H1 (cell line): ENCODE results near the gene GRIK1. TPM values are rescaled to one million over a fixed set of nuclear protein-coding genes. Genes with fewer than 3 reads are reported as not detected.

Experiments used
- CTCF ChIA-PET: fragments of 300-600 bp; sonication (Branson Sonifier 250); formaldehyde crosslinking; loops from one replicate; lab custom pipeline; 2021; ENCODE audit not compliant: partially characterized antibody; lab: Charles Lee
- POLR2A ChIA-PET: fragments of 300-600 bp; sonication (Branson Sonifier 250); formaldehyde crosslinking; loops from one replicate; lab custom pipeline; 2021; ENCODE audit warnings: inconsistent platforms; ENCODE audit not compliant: partially characterized antibody; lab: Charles Lee
- DNase-seq, 2 experiments: peaks; one replicate each; pipeline versions ENCODE4 v3.0.0 to v3.0.0-alpha.2; 2010 to 2022; ENCODE audit warnings: low spot score in 2 of 2, low read depth in 1 of 2, mixed read lengths in 1 of 2
- FAIRE-seq: peaks from 2 replicates; lab custom pipeline; 2011; peaks lifted over from hg19 to GRCh38; lab: Jason Lieb, UNC
- H2AFZ ChIP-seq: 2 replicates; pipeline ENCODE4 v1.8.1; 2012; ENCODE audit warnings: low read length, inconsistent platforms
- H2AK5ac ChIP-seq: 2 replicates; pipeline ENCODE4 v1.6.1; 2013; ENCODE audit warnings: low read depth, low read length
- H2BK120ac ChIP-seq: replicated peaks from 2 replicates; pipeline ENCODE3; 2013; ENCODE audit warnings: low read depth, low read length, inconsistent platforms
- H2BK12ac ChIP-seq: 2 replicates; pipeline ENCODE4 v1.6.1; 2013; ENCODE audit warnings: low read depth, low read length
- H2BK15ac ChIP-seq: 2 replicates; pipeline ENCODE4 v1.6.1; 2013; ENCODE audit warnings: low read length
- H2BK20ac ChIP-seq: 2 replicates; pipeline ENCODE4 v1.6.1; 2013; ENCODE audit warnings: low read length
- H2BK5ac ChIP-seq: 2 replicates; pipeline ENCODE4 v1.6.1; 2013; ENCODE audit warnings: low read depth, low read length
- H3K14ac ChIP-seq: 2 replicates; pipeline ENCODE4 v1.6.1; 2013; ENCODE audit warnings: inconsistent platforms; ENCODE audit not compliant: insufficient read length
- H3K18ac ChIP-seq: 2 replicates; pipeline ENCODE4 v1.6.1; 2013; ENCODE audit warnings: low read length; ENCODE audit errors: extremely low read depth
- H3K23ac ChIP-seq: 2 replicates; pipeline ENCODE4 v1.6.1; 2013; ENCODE audit warnings: inconsistent platforms; ENCODE audit not compliant: insufficient read length
- H3K23me2 ChIP-seq: 2 replicates; pipeline ENCODE4 v1.6.1; 2013; ENCODE audit warnings: low read depth, low read length
- H3K27ac ChIP-seq: 2 replicates; pipeline ENCODE4 v1.6.1; 2011; ENCODE audit warnings: low read depth, low read length, inconsistent platforms
- H3K27me3 ChIP-seq, 4 experiments: replicated peaks in 1 of 4; 1 replicate in 1 of 4; 2 replicates in 3 of 4; pipeline versions ENCODE4 v1.6.1 to v1.8.1; 2011 to 2013; ENCODE audit warnings: low read length in 3 of 4, mild to moderate bottlenecking in 3 of 4, inconsistent platforms in 2 of 4, mixed read lengths in 2 of 4, moderate library complexity in 1 of 4; ENCODE audit not compliant: control insufficient read depth in 3 of 4, insufficient read depth in 3 of 4; ENCODE audit errors: extremely low read depth in 1 of 4
- H3K36me3 ChIP-seq, 4 experiments: 2 replicates each; pipeline versions ENCODE4 v1.6.1 to v1.8.1; 2011 to 2013; ENCODE audit warnings: mild to moderate bottlenecking in 4 of 4, low read length in 3 of 4, moderate library complexity in 2 of 4, control low read depth in 1 of 4, inconsistent platforms in 1 of 4; ENCODE audit not compliant: insufficient read depth in 4 of 4, control insufficient read depth in 2 of 4
- H3K4ac ChIP-seq: replicated peaks from 2 replicates; pipeline ENCODE3; 2013; ENCODE audit warnings: low read length, low read depth, mixed read lengths, inconsistent platforms; ENCODE audit not compliant: insufficient read length
- H3K4me1 ChIP-seq, 4 experiments: replicated peaks in 1 of 4; 1 replicate in 1 of 4; 2 replicates in 3 of 4; pipeline versions ENCODE4 v1.6.1 to v1.8.1; 2011 to 2013; ENCODE audit warnings: low read length in 3 of 4, inconsistent platforms in 2 of 4, mixed read lengths in 1 of 4; ENCODE audit not compliant: insufficient read depth in 4 of 4, control insufficient read depth in 3 of 4
- H3K4me2 ChIP-seq, 2 experiments: 2 replicates each; pipeline versions ENCODE4 v1.6.1 to v1.8.1; 2011 to 2013; ENCODE audit warnings: low read depth in 2 of 2, low read length in 2 of 2, control low read depth in 1 of 2, inconsistent platforms in 1 of 2, mild to moderate bottlenecking in 1 of 2; ENCODE audit not compliant: insufficient read depth in 1 of 2
- H3K4me3 ChIP-seq, 4 experiments: fragments of 200-600, 300-600 bp in 1 of 4; sonication (generic), shearing (Covaris generic), sonication (Bioruptor Twin) in 1 of 4; 2 replicates each; pipeline versions ENCODE4 v1.5.1 to v1.8.1; 2011 to 2016; ENCODE audit warnings: low read length in 4 of 4, low read depth in 3 of 4, control low read depth in 2 of 4, inconsistent platforms in 2 of 4, mild to moderate bottlenecking in 2 of 4, mixed read lengths in 1 of 4, moderate library complexity in 1 of 4; ENCODE audit not compliant: insufficient read depth in 2 of 4; ENCODE audit errors: extremely low read depth in 1 of 4
- H3K56ac ChIP-seq: replicated peaks from 2 replicates; pipeline ENCODE3; 2013; ENCODE audit warnings: low read depth, mild to moderate bottlenecking, mixed read lengths, low read length, inconsistent platforms; ENCODE audit not compliant: insufficient read length
- H3K79me1 ChIP-seq: 2 replicates; pipeline ENCODE4 v1.6.1; 2013; ENCODE audit warnings: low read depth, low read length, control low read depth
- H3K79me2 ChIP-seq, 2 experiments: 2 replicates each; pipeline versions ENCODE4 v1.6.1 to v1.8.1; 2012 to 2013; ENCODE audit warnings: low read length in 2 of 2, mild to moderate bottlenecking in 2 of 2, inconsistent platforms in 1 of 2; ENCODE audit not compliant: insufficient read depth in 2 of 2, control insufficient read depth in 1 of 2
- H3K9ac ChIP-seq, 4 experiments: replicated peaks in 1 of 4; 1 replicate in 1 of 4; 2 replicates in 3 of 4; pipeline versions ENCODE4 v1.6.1 to v1.8.1; 2011 to 2013; ENCODE audit warnings: low read depth in 3 of 4, low read length in 3 of 4, control low read depth in 2 of 4, mild to moderate bottlenecking in 2 of 4, moderate library complexity in 2 of 4, inconsistent platforms in 1 of 4; ENCODE audit errors: extremely low read depth in 1 of 4
- H3K9me3 ChIP-seq, 2 experiments: 2 replicates each; pipeline versions ENCODE4 v1.6.1 to v1.8.1; 2012 to 2013; ENCODE audit warnings: mild to moderate bottlenecking in 2 of 2, moderate library complexity in 2 of 2, control low read depth in 1 of 2, inconsistent platforms in 1 of 2, low read depth in 1 of 2, low read length in 1 of 2, mixed read lengths in 1 of 2; ENCODE audit not compliant: insufficient read depth in 2 of 2
- H4K20me1 ChIP-seq, 2 experiments: replicated peaks in 1 of 2; 2 replicates each; pipeline versions ENCODE3 to v1.8.1; 2011 to 2013; ENCODE audit warnings: inconsistent platforms in 2 of 2, low read length in 2 of 2, mild to moderate bottlenecking in 1 of 2; ENCODE audit not compliant: insufficient read depth in 2 of 2, control insufficient read depth in 1 of 2
- H4K5ac ChIP-seq: 2 replicates; pipeline ENCODE4 v1.6.1; 2013; ENCODE audit warnings: low read length, low read depth, mixed read lengths, inconsistent platforms; ENCODE audit not compliant: insufficient read length
- H4K8ac ChIP-seq: 2 replicates; pipeline ENCODE4 v1.8.0; 2013; ENCODE audit warnings: mild to moderate bottlenecking, moderate library complexity, low read length, inconsistent platforms; ENCODE audit not compliant: insufficient read depth; ENCODE audit errors: extremely low read depth
- H4K91ac ChIP-seq: replicated peaks from 2 replicates; pipeline ENCODE3; 2013; ENCODE audit warnings: low read length, mixed read lengths, inconsistent platforms; ENCODE audit not compliant: insufficient read length
- CHD1 ChIP-seq: IDR thresholded peaks from 2 replicates; pipeline ENCODE4 v1.6.1; 2012; ENCODE audit warnings: low read depth, low read length, improper control_type of control experiment
- EZH2 ChIP-seq: fragments of 200-600 bp; sonication (generic); IDR thresholded peaks from 2 replicates; pipeline ENCODE4 v1.7.1; 2012; ENCODE audit warnings: low read depth, mild to moderate bottlenecking, moderate library complexity, low read length, inconsistent platforms; ENCODE audit not compliant: severe bottlenecking
- GTF2F1 ChIP-seq: IDR thresholded peaks from 2 replicates; pipeline ENCODE4 v1.6.1; 2012; ENCODE audit warnings: low read depth, low read length, improper control_type of control experiment, borderline replicate concordance
- HDAC6 ChIP-seq: IDR thresholded peaks from one replicate; pipeline ENCODE4 v1.7.1; 2012; ENCODE audit warnings: low read depth, mild to moderate bottlenecking, inconsistent platforms, low read length, moderate library complexity
- RBBP5 ChIP-seq: IDR thresholded peaks from 2 replicates; pipeline ENCODE4 v1.7.1; 2012; ENCODE audit warnings: low read depth, mild to moderate bottlenecking, inconsistent platforms, low read length, moderate library complexity, borderline replicate concordance
- SIRT6 ChIP-seq: IDR thresholded peaks from one replicate; pipeline ENCODE4 v1.7.1; 2012; ENCODE audit warnings: low read length, inconsistent platforms
- SRF ChIP-seq: IDR thresholded peaks from 2 replicates; pipeline ENCODE4 v1.6.1; 2011; ENCODE audit warnings: mild to moderate bottlenecking, low read depth, low read length, moderate library complexity
- TAF1 ChIP-seq: IDR thresholded peaks from 2 replicates; pipeline ENCODE4 v1.6.1; 2011; ENCODE audit warnings: mild to moderate bottlenecking, low read depth, low read length
- TAF7 ChIP-seq: optimal IDR thresholded peaks from 2 replicates; pipeline ENCODE3; 2011; ENCODE audit warnings: low read depth, mild to moderate bottlenecking, inconsistent platforms, low read length, moderate library complexity, borderline replicate concordance
- TBP ChIP-seq: IDR thresholded peaks from 2 replicates; pipeline ENCODE4 v1.6.1; 2011; ENCODE audit warnings: low read depth, low read length, improper control_type of control experiment
- TCF12 ChIP-seq: IDR thresholded peaks from 2 replicates; pipeline ENCODE4 v1.6.1; 2011; ENCODE audit warnings: low read depth, mild to moderate bottlenecking, low read length
- WGBS, 2 experiments: shearing (Covaris generic) in 1 of 2; methylation state at CpG; one replicate each; pipeline versions ENCODE4 v1.1.6 to v1.1.7; 2013 to 2015; ENCODE audit warnings: low lambda C conversion rate in 2 of 2, mixed read lengths in 2 of 2, inconsistent platforms in 1 of 2, low coverage in 1 of 2, missing lambda C conversion rate in 1 of 2; ENCODE audit not compliant: insufficient replicate concordance in 2 of 2, insufficient coverage in 1 of 2, insufficient read length in 1 of 2; ENCODE audit errors: extremely low coverage in 1 of 2, missing lambda C conversion rate in 1 of 2; 5-methylcytosine and 5-hydroxymethylcytosine counted together
- polyA plus RNA-seq, 7 experiments: library from polyadenylated mRNA; depleted of rRNA in 3 of 7; stranded (reverse) in 5 of 7; unstranded in 2 of 7; fragments of >200 nt in 5 of 7; fragments of 200-250 nt in 2 of 7; gene quantifications; 1 replicate in 5 of 7; 2 replicates in 1 of 7; 4 replicates in 1 of 7; pipeline versions ENCODE4 v1.2.1 to v1.2.3, GENCODE V29; 2011 to 2013; ENCODE audit warnings: missing spikeins in 2 of 7, mixed read lengths in 2 of 7
- total RNA-seq: library from RNA; stranded (reverse); fragmentation: NEBNext Ultra II Directional; extraction: Animal tissue kit (Norgen Biotek cat#: 25700); gene quantifications from 2 replicates; pipeline ENCODE4 v1.2.1, GENCODE V29; 2021

Gene GRIK1
- total and polyA plus RNA-seq, 2 of the 8 experiments (the other 6 are each of a cell fraction or from before 2014, with no cell fraction given) = 0.11 to 0.32 TPM

- Histone ChIP-seq H2BK12ac (no peak overlapping the region), H2BK20ac (no peak overlapping the region), H3K23me2 (no peaks in the 10 kb centered on the region), H3K9ac (no peak overlapping the region), H3K23ac (no peak overlapping the region), H3K14ac (no peak overlapping the region), H3K4me2 (no peak overlapping the region), H3K27ac (no peak overlapping the region), H2AFZ (no peak overlapping the region), H3K27me3 (no peaks in the 10 kb centered on the region), H3K4me3 (no peak overlapping the region), H3K79me2 (no peaks in the 10 kb centered on the region), H2BK15ac (no peak overlapping the region), H3K56ac (no peak overlapping the region), H3K4ac (no peak overlapping the region), H2AK5ac (no peak overlapping the region), H4K91ac (no peak overlapping the region), H2BK5ac (no peak overlapping the region), H3K18ac (no peak overlapping the region), H3K9me3 (no peaks in the 10 kb centered on the region), H4K5ac (no peak overlapping the region), H3K4me1 (peaks cover 0 to 7% (median 4%) of the 10 kb centered on the region in 4 experiments; a peak in 3 of 7 replicates), H4K8ac (no peak overlapping the region), H3K79me1 (no peaks in the 10 kb centered on the region), H4K20me1 (no peaks in the 10 kb centered on the region), H3K36me3 (no peaks in the 10 kb centered on the region), H2BK120ac (no peak overlapping the region)
- TF ChIP-seq SIRT6 = no peak
- no peak for TF ChIP-seq GTF2F1
- TF ChIP-seq TAF1 = no peak
- TF ChIP-seq HDAC6 = no peak
- no peak for TF ChIP-seq CHD1
- TF ChIP-seq RBBP5 = no peak
- TF ChIP-seq TCF12 = no peak
- TF ChIP-seq SRF = no peak
- TF ChIP-seq EZH2 = no peak
- TF ChIP-seq TBP = no peak
- no peak for TF ChIP-seq TAF7
- ChIA-PET CTCF (no interaction called here), POLR2A (no interaction called here)
- FAIRE-seq = no peak
- DNase-seq = no peak
- WGBS, 2 experiments = 97% methylated on average over 3 of the region's 3 CpGs; no CpG with 5 or more reads in 1 of the 2 experiments
These were observed 186.6 kb downstream of the GRIK1 start for GRCh38 chr21:29753216-29753615.
